GM18508 (cell line): ENCODE measurements around the gene ZDHHC24.
"Not testable (repeated sequence)": the region's sequence is repeated elsewhere in the genome, so short reads cannot be mapped to it uniquely, and the experiment has no call there.

Experiments
- ATAC-seq: cut with Tn5 transposase; IDR thresholded peaks from one replicate; pipeline ENCODE4 v1.9.1; 2021; ENCODE audit warnings: moderate number of reproducible peaks; ENCODE audit not compliant: insufficient read depth, unreplicated experiment

The ZDHHC24 gene

GRCh38 chr11:66546966-66547661, 1.3 kb upstream of the ZDHHC24 start:
- ATAC-seq = no peak

DNA sequence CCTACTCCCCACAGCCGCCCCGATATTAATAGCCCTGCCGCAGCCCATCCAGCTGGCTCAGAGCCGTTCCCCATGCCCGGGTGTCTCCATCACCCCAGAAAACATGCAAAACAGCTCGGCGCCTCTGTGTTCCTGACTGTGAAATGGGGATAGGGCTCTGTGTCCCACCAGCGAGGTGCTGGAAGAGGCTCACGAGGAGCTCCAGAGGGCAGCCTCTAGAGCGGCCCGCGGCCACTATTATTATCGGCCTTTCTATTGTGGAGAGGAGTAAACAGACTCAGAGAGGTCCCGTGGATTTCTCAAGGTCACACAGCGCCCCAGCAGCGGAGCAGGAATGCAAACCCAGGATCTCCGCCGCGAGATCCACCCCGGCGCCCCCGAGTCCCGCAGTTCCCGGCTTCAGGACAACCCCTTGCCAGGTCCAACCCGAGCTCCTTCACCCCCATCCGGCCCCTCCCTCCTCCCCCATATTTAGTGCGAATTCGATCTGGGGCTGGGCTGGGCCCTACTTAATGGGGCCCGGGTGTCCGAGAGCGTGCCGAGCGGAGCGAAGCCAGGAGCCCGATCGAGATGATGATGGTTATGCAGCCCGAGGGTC, 619 bp upstream of the ZDHHC24 start, which contains the start of gene ACTN3:
ACTN3 (plus strand) TSS at position 536 of the 598 bp plus-strand sequence; CDS start at position 571, 35 bp downstream.
- no peak for ATAC-seq

DNA sequence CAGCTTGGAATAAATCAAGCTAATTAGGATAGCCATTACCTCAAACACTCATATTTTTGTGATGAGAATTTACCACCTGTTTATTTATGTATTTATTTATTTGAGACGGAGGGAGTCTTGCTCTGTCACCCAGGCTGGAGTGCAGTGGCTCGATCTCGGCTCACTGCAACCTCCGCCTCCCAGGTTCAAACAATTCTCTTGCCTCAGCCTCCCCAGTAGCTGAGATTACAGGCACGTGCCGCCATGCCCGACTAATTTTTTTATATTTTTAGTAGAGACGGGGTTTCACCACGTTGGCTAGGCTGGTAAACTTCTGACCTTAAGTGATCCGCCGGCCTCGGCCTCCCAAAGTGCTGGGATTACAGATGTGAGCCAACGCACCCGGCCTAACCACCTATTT, 896 bp downstream of the ZDHHC24 start:
- ATAC-seq = not testable (repeated sequence)

- ATAC-seq = no peak
These were observed 2.4 kb downstream of the ZDHHC24 start for GRCh38 chr11:66543263-66544107.

GRCh38 chr11:66542362-66542761, 3.5 kb downstream of the ZDHHC24 start:
- no peak for ATAC-seq

GRCh38 chr11:66541892-66542291, 4.0 kb downstream of the ZDHHC24 start:
- ATAC-seq = no peak

GRCh38 chr11:66540598-66540997, 5.2 kb downstream of the ZDHHC24 start:
- ATAC-seq = not testable (repeated sequence)

DNA sequence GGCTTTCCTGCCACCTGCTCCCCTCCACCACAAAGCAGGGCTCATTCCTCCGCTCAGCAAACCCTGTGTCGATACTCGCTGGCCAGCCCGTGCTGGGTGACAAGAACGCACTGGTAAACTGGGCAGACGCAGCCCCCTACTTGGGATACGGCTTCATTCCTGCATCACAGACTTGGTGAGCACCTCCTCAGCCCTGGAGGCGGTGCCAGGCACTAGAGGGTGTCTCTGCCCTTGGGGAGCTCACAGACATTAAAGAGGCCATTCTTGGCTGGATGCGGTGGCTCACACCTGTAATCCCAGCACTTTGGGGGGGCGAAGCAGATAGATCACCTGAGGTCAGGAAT, 6.0 kb downstream of the ZDHHC24 start:
- ATAC-seq = no peak

GRCh38 chr11:66539170-66539869, 6.5 kb downstream of the ZDHHC24 start:
- no peak for ATAC-seq

- ATAC-seq = no peak
These were observed 13.1 kb downstream of the ZDHHC24 start for GRCh38 chr11:66532784-66533183.

DNA sequence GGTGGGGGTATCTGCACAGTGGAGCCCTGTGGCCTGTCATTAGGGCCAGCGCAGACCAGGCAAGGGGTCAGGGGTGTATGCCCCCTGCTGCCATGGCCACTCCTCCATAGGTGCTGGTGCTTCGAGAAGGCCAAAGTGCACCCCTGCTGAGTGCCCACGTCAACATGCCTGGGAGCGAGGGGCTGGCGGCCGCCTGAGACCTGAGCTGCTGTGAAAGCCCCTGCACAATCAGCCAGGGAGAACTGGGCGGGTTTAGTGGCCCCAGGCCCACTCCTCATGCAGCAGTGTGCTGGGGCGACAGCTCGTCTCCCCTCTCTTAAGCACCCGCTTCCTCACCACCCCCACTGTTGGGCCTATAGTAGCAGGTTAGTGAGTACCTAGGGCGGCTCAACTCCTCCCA, 14.0 kb downstream of the ZDHHC24 start:
- ATAC-seq = no peak

DNA sequence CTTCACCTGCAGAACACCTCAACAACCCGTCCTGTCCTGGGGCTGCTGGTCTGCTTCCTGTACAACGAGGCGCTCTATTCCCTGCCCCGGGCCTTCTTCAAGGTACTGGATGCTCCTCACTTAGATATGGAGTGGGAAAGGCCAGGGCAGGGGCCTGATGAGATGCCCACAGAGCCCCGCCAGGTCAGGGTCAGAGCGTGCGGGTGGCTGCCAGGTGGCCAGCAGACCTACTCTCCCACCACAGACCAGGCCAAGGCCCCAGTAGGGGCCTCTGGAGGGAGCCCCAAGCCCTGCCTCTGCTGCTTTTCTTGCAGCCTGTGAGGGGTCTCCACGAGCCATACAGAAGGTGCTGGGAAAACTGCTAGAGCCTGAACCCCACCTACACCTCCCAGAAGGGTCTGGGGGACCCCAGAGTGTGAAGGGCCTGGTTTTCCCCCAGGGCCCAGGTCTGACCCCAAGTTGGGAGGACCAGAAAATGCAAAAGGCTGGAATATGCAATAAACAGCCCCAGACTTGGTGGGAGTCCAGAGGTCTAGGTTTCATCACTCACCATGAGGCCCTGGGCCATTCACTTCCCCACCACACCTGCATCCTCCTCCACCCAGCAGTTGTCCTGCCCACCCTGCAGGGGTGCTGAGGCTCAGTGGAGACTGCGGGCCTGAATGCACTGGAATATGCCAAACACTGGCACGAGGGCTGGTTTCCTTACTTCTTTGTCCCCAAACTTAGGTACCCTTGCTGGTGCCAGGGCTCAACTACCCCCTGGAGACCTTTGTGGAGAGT, 14.7 kb downstream of the ZDHHC24 start:
- ATAC-seq = no peak

DNA sequence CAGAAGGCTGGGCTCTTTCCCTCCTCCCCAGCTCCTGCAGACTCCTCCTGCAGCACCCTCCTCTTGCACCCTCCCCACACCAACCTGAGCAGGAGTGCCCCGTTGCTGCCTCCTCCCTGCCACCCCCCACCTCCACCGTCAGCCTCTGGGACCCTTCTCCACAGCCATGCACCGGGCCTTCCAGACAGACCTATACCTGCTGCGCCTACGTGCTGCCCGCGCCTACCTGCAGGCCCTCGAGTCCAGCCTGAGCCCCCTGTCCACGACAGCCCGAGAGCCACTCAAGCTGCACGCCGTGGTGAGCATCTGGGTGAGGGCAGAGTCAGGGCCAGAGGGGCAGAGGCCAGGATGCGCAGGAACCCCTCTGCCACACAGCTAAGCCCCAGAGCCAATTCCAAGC, 16.2 kb downstream of the ZDHHC24 start:
- ATAC-seq = no peak

GRCh38 chr11:66529069-66529468, 16.8 kb downstream of the ZDHHC24 start:
- no peak for ATAC-seq

GRCh38 chr11:66524304-66525040, 21.4 kb downstream of the ZDHHC24 start:
- no peak for ATAC-seq

DNA sequence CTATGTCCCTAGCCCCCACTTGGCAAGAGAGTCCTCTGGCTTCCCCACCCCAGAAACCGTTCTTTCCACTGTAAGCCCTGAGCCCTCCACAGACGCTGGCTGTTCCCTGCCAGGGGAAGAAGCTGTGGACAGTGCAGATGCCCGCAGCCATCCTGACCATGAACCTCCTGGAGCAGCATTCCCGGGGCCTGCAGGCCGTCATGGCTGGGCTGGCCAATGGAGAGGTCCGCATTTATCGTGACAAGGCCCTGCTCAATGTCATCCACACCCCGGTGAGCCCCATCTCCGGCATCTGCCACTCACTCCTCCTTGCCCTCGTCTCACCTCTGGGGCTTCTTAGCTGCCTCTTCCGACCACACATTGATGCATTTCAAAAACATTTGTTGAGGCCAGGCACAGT, 22.2 kb downstream of the ZDHHC24 start:
- ATAC-seq = no peak

GRCh38 chr11:66510990-66511339, 34.9 kb downstream of the ZDHHC24 start:
- ATAC-seq = no peak

DNA sequence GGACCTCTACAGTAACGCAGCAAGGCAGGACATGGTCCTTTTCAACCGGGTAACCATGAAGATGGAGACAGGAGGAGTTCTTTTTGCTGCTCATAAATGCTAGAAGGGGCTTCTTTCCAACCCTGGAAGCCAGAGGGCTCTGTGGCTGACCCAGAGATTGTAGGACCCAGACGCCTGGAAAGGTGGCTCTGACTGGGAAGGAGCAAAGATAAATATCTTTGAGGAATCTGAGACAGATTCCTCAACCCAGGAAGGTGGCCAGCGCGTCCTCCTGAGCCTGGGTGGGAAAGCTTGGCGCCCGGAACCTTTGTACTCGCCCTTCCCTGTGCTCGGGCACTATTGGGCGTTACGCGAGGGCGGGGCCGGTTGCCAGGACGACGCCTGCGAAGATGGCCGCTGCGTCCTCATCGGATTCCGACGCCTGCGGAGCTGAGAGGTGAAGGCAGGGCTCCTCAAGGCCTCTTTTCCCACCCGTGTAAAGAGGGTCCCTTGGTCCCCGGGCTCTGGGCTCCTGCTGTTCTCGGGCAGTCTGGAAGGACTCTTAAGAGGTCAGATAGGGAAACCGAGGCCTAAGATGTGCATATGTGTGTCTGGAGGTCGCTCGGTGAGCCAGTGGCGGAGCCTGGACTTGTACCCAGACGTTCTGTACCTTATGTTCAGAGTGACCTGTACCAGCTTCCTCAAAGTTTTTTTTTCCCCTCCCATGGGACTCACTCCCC, 35.4 kb downstream of the ZDHHC24 start, which contains the start of gene BBS1:
BBS1 (plus strand) TSS at position 365 of the 719 bp plus-strand sequence; CDS start at position 390, 25 bp downstream.
- ATAC-seq = no peak
